GM12873 (cell line): ENCODE results near the gene MTAP.

Experiments
- TF ChIP-seq, protein P1 (sequence below): IDR thresholded peaks from 2 replicates; pipeline ENCODE4 v1.5.1; 2012; ENCODE audit warnings: low read depth, mild to moderate bottlenecking, moderate library complexity, low read length, control low read depth; ENCODE audit not compliant: insufficient read depth; ENCODE audit errors: missing control alignments

MTAP gene

DNA sequence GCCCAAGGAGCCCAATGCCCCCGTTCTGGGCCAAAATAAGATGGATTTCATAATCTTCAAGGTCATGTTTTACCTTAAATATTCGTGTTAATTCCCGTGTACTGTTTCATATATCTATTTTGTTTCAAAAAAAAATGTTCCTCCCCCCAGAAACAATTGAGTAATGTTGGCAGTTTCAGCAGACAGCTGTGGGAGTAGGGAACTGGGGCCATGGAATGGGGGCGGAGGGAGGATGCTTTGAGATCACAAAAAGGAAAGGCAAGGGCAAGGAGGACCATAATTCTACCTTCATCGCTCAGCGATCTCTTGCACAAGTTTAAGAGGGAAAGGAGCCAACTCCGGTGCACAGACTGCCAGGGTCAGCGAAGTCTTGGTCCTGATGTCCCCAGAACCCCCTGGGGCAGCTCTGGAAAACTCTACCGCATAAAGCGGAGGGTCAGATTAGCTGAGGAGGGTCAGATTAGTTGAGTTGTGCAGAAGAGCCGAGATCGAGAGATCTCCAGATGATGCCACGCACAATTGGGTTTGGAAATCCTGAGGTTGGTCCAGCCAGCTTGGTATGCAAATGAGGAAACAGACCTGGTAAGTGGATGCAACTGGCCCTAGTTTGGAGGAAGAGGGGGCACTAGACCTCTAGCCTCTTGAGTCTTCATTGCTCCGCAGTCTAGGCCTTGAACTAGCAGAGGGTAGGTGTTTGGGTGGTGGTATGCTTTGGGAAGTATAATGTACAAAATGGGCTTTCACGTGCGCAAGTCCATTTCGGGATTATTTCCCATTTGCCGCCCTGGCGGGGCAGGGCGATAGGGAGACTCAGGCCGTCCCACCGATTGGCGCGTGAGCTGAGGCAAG, 167.7 kb downstream of the MTAP start:
- TF ChIP-seq, protein P1, sequence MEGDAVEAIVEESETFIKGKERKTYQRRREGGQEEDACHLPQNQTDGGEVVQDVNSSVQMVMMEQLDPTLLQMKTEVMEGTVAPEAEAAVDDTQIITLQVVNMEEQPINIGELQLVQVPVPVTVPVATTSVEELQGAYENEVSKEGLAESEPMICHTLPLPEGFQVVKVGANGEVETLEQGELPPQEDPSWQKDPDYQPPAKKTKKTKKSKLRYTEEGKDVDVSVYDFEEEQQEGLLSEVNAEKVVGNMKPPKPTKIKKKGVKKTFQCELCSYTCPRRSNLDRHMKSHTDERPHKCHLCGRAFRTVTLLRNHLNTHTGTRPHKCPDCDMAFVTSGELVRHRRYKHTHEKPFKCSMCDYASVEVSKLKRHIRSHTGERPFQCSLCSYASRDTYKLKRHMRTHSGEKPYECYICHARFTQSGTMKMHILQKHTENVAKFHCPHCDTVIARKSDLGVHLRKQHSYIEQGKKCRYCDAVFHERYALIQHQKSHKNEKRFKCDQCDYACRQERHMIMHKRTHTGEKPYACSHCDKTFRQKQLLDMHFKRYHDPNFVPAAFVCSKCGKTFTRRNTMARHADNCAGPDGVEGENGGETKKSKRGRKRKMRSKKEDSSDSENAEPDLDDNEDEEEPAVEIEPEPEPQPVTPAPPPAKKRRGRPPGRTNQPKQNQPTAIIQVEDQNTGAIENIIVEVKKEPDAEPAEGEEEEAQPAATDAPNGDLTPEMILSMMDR: no peak

DNA sequence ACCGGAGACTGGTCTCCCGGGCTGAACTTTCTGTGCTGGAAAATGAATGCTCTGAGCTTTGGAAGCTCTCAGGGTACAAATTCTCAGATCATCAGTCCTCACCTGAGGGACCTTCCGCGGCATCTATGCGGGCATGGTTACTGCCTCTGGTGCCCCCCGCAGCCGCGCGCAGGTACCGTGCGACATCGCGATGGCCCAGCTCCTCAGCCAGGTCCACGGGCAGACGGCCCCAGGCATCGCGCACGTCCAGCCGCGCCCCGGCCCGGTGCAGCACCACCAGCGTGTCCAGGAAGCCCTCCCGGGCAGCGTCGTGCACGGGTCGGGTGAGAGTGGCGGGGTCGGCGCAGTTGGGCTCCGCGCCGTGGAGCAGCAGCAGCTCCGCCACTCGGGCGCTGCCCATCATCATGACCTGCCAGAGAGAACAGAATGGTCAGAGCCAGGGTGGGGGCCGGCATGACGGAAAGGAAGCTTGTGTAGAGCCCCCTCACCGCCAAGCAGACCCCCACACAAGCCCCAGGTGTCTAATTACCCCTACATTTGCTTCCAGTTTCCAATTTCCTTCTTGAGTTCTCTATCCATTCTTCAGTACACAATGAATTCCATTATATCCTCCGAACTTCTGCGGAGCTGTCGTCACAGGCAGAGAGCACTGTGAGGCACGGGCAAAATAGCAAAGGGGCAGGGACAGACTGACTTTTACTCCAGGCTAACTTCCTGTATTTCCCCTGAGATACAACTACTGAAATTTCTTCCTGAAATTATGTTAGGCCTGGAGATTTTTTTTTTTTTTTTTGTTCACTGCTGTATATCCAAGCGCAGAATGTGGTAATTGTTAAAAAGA, 168.6 kb downstream of the MTAP start:
- TF ChIP-seq, protein P1: no peak

DNA sequence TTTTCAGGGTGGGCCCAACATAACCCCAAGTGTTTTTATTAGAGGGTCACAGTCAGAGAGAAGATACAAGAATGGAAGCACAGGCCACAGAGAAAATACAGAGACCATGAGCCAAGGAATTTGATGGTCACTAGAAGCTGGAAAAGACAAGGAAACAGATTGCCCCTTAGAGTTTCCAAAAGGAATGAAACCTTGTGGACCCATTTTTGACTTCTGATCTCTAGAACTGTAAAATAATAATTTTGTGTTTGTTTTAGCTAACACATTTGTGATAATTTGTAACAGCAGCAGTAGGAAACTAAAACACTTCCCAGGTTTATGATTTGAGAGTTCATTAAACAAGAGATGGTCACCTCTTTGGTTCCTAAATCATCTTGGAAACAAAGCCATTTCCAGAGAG, 169.9 kb downstream of the MTAP start:
- TF ChIP-seq, protein P1: no peak

DNA sequence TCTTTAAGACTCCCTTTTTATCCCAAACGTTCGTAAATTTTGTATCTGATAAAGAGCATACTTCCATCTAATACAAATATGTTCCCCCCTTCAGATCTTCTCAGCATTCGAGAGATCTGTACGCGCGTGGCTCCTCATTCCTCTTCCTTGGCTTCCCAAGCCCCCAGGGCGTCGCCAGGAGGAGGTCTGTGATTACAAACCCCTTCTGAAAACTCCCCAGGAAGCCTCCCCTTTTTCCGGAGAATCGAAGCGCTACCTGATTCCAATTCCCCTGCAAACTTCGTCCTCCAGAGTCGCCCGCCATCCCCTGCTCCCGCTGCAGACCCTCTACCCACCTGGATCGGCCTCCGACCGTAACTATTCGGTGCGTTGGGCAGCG, 171.9 kb downstream of the MTAP start:
- TF ChIP-seq, protein P1: no peak

DNA sequence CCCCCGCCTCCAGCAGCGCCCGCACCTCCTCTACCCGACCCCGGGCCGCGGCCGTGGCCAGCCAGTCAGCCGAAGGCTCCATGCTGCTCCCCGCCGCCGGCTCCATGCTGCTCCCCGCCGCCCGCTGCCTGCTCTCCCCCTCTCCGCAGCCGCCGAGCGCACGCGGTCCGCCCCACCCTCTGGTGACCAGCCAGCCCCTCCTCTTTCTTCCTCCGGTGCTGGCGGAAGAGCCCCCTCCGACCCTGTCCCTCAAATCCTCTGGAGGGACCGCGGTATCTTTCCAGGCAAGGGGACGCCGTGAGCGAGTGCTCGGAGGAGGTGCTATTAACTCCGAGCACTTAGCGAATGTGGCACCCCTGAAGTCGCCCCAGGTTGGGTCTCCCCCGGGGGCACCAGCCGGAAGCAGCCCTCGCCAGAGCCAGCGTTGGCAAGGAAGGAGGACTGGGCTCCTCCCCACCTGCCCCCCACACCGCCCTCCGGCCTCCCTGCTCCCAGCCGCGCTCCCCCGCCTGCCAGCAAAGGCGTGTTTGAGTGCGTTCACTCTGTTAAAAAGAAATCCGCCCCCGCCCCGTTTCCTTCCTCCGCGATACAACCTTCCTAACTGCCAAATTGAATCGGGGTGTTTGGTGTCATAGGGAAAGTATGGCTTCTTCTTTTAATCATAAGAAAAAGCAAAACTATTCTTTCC, 172.4 kb downstream of the MTAP start:
- TF ChIP-seq, protein P1: no peak

DNA sequence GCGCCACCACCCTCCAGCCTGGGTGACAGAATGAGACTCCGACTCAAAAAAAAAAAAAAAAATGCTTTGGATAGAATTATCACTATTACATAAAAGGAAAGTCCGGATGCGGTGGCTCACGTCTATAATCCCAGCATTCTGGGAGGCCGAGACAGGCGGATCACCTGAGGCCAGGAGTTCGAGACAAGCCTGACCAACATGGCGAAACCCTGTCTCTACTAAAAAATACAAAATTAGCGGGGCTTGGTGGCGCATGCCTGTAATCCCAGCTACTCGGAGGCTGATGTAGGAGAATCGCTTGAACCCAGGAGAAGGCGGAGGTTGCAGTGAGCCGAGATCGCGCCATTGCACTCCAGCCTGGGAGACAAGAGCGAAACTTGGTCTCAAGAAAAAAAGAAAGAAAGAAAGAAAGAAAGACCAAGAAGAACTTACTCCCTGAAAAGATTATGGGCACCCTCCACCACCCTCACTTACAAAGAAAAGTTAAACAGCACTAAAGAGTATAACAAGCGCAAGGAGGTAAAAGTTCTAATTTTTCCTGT, 174.0 kb downstream of the MTAP start:
- TF ChIP-seq, protein P1: no peak
